GM18519 (cell line): ENCODE measurements around the gene OR6K6.

Experiments
- ATAC-seq: cut with Tn5 transposase; IDR thresholded peaks from one replicate; pipeline ENCODE4 v1.9.1; 2021; ENCODE audit warnings: mild to moderate bottlenecking, moderate library complexity; ENCODE audit not compliant: unreplicated experiment, low FRiP score

Gene OR6K6, protein sequence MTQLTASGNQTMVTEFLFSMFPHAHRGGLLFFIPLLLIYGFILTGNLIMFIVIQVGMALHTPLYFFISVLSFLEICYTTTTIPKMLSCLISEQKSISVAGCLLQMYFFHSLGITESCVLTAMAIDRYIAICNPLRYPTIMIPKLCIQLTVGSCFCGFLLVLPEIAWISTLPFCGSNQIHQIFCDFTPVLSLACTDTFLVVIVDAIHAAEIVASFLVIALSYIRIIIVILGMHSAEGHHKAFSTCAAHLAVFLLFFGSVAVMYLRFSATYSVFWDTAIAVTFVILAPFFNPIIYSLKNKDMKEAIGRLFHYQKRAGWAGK

DNA sequence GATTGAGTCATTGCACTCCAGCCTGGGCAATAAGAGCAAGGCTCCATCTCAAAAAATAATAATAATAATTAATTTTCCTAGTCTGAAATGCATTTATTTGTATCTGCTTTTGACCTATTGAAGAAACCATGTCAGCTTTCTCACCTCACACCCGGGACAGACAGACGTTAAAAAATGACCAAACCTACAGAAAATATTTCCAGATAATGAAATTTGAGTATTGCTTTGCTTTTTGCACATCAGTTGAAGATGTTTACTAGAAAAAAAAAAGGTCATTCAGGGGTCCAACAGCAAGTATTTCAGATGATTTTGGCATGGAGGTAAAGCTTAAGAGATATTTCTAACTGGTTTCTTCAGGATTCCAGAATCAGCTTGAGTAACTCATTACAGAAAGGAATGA lies at the start of gene OR6K6:
Gene OR6K6 (plus strand): TSS at position 301 of the 400 bp plus-strand sequence. CDS start 168 bp downstream, outside the sequence.
- no peak for ATAC-seq

DNA sequence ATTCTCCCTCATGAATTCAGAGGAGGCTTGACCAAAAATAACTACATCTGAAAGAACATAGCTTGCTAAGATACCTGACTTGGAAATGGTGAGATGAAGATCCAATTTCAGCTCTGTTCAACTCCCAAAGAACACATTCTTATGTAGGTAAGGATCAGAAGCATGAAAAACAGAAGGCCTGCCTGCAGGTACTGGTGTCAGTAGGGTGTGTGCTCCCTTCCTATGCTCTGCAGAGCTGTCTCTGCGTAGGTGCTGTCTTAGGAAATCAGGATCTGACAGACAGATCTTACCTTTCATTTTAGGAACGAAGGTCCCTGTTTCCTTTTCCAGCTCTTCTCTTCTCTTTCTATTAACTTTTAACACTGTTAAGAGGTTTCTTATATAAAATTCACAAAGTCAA lies 48.4 kb upstream of the OR6K6 start:
- no peak for ATAC-seq

DNA sequence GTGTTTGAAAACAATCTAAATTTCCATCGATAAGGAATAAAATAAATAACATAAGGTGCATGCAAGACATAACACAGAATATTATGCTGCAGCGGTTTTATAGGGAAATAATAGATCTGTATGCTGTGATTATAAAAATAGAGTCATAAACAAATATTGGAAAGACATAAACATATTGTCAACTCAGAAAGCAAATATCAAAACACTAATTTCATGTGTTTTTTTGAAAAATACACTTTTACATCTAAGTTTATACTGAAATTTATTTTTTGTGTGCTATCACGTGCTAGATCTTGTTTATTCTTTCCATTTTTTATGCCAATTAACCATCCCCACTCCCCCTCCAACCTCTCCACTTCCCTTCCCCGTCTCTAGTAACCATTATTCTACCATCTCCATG lies 43.4 kb upstream of the OR6K6 start:
- ATAC-seq, result no peak

DNA sequence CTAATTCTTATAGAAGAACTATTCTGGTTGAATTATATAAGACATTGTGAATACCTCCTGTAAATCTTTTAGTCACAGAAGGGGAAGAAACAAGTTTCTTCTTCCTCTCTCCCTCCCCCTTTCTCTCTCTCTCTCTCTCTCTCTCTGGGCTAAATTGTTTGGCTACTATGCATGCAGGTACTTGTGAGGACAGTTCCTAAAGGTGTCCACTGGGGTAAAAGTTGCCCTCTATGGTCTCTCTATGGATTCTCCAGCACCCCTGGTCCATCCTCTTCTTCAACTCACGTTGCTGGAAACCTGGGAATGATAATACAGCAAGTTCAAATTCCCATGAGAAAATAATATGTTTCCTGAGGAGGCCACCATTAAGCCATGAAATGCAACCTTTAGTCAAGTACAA lies 39.8 kb upstream of the OR6K6 start:
- no peak for ATAC-seq

DNA sequence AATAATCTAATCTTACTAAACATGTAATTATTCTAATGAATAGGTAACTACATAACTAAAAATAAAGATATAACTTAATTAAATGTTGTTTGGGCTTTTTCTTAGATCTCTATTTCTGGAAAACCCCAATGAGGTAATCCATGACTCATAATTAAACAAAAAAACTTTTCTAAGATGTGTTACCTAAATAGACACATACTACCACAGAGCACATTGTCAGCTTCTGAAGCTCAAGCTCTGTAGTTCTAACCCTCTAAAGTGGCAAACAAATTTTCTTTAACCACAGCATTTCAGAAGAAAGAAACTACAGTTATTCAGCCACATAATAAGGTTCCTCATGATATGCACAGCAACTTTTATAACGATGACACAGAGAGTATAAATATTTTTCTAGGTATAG lies 38.2 kb upstream of the OR6K6 start:
- ATAC-seq, result peak; percentile 91

DNA sequence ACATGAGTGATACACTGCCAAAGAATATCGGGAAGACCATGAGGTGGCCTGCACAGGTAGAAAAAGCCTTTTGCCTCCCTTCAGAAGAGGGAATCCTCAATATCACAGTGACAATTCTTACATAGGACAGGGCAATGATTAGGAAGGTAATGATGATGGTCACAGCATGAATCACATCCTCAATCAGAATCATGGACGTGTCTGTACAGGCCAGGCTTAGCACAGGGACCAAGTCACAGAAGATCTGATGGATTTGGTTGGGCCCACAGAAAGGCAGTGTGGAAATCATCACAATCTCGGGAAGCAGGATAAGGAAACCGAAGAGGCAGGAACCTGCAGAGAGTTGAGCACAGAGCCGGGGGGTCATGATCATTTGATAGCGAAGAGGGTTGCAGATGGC lies 37.2 kb upstream of the OR6K6 start:
- ATAC-seq, result no peak

DNA sequence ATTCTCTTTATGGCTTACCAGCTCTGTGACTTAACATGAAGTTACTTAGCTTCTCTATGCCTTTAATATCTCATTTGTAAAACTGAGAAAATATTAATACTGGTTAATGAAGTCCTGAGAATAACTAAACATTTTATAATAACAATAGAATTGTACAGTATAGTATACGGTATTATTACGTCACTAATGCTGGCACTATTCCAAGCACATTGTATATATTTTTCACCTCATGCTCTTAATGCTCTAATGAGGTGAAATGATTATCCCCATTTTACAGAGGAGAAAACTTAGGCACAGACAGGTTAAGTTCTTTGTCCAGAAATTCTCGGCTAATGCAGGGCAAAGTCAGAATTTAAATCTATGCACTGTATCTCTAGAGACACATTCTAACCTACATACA lies 34.9 kb upstream of the OR6K6 start:
- ATAC-seq, result no peak

DNA sequence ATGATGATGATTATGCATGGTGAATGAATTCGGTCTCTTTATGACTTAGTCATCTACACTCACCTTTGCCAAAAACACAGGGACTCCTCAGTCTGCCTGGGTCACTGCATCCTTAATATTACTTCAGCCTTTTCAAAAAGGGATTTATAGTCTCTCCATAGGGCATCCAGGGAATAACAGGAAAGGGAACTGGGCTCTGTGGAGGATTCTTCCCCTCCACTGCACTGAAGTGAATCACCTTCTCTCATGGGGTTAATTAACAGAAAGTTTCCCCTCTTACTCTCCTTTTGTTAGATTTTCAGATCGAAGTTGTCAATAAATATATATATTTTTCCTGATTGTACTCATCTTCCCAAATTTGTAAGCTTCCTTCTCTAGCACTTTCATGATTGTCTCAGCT lies 33.9 kb upstream of the OR6K6 start, which contains the start of gene OR6K3:
Gene OR6K3 (minus strand): TSS at position 101 of the 400 bp plus-strand sequence. CDS start 2,605 bp downstream, outside the sequence.
- ATAC-seq, result no peak

DNA sequence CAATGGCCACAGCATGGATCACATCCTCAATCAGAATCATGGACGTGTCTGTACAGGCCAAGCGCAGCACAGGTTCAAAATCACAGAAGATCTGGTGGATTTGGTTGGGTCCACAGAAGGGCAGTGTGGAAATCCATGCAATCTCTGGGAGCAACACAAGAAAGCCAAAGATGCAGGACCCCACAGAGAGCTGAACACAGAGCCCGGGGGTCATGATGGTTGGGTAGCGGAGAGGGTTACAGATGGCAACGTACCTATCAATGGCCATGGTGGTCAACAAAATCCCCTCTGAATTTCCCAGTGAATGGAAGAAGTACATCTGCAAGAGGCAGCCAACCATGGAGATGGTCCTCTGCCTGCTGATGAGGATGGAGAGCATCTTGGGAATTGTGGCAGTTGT lies 30.1 kb upstream of the OR6K6 start:
- ATAC-seq, result no peak

DNA sequence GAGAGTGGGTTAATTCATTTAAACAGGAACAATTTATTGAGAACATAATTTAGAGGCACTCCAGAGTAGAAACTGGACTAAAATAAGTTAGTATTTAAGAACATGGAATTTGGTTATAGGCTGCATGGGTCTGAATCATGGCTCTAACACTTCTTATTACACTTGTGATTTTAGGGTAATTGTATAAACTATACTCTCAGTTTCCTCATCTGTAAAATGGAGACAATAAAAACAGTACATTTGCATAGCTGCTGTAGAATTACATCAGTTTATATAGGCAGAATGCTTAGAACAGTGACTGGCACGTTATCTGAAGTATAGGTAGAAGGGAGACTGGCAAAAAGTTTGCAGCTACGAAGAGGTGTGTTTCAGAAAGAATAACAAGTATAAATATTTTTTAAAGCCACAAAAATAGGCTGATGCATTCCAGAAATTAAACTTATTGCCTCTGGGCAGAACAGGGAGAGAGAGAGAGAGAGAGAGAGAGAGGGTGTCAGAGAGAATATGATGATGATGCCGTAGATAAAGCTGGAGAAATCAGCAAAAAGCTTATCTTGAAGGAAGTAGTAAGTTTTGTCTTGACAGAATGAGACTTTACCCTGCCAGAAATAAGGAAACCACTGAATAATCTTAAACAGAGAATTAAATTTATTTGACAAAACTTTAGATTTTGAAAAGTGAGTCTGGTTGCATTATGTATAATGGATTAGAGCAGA lies 25.9 kb upstream of the OR6K6 start:
- no peak for ATAC-seq

DNA sequence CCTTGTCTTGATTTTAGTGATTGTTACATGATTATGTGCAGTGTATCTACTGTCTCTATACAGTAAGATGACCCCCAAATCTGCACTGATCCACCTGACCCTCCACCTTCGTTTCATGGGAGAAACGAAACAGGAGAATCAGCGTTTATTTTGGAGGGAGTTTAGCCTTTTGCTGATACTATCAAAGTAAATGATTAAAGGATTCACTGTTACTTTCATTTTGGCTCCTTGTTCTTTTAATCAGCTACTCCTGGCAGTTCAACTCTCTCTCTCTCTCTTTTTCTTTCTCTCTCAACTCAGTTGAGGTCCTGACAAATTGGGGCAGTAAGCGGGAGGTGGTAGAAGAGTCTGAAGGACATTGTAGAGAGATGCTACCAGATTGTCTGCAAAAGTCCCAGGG lies 24.1 kb upstream of the OR6K6 start:
- ATAC-seq, result no peak

DNA sequence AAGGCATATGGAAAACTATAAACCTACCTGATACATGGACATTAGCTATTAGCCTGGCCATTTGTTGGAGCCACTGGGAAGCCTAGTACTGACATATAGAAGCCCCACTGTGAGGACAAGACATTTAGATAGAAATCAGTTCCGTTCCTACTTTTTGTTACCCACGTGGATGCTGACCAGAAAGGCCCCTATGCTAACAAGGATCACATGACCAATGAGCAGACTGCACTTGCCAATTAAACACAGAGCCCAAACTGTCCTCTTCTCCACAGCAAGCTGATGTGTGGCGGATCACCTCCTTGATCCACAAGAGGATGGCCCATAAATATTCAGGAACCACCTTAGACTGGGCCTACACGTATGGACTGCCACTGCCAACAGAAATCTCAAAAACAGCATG lies 22.8 kb upstream of the OR6K6 start:
- ATAC-seq, result no peak

DNA sequence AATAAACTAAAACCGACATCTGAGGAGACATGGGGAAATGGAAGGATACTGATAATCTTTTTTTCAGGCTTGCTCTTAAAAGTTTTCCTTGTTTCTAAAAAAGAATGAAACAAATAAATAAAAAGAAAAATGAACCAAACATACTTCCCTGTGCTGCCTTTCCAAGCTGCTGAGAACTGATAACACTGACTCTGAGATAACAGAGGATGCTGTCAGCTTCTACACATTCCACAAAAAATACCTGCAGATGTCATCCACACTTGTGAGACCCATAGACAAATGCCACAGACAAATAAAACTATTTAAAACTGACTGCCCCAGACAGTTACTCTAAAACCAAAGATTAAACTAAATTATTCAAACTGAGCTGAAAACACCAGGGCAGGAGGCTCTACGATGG lies 22.0 kb upstream of the OR6K6 start:
- ATAC-seq, result no peak

DNA sequence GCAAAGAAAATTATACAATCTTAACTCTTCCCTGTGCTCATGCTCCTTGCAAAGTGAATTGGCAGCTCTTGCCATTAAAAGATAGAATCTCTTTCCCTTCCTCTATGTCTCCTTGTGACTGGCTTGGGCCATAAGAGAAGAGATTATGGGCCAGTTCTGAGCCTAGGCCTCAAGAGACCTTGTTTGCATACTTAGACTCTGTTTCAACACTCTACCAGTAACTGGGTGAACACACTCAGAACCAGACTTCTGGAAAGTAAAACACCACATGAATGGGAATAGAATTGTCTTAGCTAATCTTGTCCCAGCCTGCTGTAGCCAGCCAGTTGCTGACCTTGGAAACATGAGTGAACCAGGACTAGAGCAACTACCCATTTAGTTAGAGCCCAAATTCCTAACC lies 18.7 kb upstream of the OR6K6 start:
- no peak for ATAC-seq

DNA sequence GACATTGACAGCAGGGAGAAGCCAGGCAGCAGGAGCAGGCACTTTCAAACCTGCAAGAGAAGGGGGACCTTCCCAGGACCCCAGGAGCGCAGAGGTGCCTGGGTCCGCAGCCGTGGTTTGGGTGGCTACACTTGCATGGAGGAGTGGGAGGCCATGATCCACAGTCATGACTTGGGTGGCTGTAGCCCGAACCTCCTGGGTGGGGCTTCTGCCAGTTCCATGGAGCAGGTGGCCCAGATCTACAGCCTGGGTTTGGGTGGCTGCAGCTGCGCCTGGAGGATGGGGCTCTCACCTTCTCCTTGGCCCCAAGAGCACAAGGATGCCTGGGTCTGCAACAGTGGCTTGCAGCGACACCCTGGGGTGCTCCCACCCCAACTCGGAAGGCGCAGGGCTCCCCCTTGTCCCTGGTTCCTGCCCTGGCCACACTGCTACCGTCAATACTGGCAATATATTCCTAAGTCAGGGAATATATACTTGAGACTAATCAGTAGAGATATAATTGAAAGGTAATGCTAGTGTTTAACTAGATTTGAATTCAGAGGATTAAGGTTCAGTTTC lies 2.3 kb upstream of the OR6K6 start:
- no peak for ATAC-seq

DNA sequence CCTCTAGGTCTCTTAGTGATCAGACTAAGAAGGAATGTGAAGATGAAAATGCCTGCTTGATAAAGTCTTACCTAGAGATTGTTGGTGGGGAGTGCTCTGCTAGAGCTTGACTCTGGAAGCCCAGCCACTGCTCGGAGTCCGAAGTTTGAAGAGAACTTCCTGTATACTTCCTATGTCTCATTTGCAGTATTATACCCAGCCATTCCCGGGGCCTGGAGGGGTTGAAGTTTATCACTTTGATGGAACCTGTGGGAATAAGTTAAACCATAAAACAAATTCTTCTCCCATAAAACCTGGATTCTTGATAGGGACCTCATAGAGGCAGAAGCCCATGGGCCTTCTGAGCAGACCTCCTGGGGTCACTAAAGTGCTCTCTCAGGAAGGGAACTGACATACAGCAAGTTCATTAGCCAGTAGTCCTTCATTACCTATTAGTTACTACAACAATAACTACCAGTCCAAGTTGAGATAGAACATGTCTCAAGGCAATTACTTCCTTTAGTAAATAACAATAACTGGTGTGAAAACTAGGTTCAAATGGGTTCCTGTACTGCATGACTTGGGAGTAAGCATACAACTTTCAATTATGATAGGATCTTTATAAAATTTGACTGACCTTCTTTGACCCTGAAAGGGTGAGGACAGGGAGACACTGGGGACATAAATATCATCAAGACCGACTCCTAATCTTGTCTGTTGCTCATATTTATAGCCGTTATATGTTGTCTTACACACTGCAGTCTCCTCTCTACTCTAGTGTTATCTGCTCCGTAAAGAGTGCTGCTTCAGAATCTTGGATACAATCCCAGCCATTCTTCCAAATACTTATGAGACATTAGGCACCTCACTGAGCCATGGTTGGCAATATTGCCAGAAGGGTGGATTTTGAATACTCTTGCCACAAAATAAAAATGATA lies 17.7 kb downstream of the OR6K6 start, which contains the start of gene OR6N1:
Gene OR6N1 (minus strand): TSS at position 246 of the 917 bp plus-strand sequence. CDS start 5,513 bp downstream, outside the sequence.
- no peak for ATAC-seq

DNA sequence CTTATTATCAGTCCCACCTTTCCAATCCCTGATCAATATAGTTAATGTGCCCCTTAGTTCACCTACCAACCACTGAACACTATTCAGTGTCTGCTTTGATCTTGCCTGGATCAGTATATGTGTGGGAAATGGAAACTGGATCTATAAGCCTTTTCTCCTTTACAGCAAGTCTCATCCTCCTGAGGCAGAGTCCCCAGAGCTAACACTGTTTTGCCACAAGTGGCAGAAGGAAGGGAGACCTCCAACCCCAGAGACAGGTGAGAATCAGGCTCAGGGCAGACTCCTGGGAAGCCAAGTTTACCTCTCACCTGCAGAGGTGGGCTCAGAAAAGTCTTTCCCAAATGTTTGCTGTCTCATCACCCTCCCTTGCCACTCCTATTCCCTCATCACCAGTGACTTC lies 26.6 kb downstream of the OR6K6 start, which contains the start of gene OR6N2:
Gene OR6N2 (minus strand): TSS at position 101 of the 400 bp plus-strand sequence. CDS start 3,569 bp downstream, outside the sequence.
- no peak for ATAC-seq

DNA sequence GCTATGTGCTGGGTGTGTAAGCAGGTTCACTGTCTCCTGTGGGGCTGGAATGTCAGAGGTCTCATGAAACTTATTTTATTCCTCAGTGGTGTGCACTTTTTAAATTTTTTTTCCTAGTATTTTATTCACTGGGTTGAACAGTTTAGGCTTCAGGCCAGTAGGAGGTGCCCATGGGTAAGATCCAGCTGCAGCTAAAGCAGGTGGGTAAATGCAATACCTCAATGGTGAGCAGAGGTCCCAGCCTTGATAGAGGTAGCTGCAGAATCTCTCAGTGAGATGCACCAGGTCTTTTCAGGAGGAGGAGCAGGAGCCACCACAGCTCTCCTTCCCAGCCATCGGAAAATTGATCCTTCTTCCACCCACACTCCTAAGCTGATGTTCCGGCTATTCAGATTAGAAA lies 39.1 kb downstream of the OR6K6 start:
- no peak for ATAC-seq

DNA sequence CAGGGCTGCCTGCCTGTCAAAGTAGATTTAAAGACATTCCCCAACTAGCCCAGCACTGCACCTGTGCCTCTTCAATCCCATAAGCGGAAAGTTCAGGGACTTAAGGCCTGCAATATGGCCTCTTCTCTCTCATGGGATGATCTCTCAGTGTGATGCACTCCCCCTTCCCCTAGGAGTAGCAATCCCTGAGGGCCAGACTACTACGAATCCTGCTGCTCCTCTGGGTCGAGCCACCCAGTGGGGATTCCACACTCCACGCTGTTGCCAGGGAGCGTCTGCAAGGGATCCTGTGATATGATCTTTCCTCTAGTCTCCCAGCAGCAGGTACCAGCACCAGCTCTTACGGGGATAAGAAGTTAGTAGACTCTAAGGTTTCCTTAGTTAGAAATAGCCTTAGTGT lies 39.7 kb downstream of the OR6K6 start:
- no peak for ATAC-seq

DNA sequence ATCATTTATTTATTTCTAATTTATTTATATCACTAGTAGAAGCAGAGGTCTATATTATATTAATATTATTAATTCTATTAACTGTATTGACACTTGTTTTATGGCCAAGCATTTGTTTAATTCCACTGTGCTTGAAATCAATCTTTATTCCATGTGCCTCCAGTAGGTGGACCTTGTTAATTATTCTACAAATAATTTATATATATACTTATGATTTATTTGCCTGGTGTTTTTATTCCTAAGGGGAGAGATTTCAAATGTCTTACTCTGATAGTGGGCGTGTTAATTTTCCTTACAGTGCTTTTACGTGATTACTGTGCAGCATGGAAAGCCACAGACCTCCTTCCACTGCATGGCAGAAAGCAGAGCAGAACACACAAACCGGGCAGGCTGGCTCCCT lies 44.0 kb downstream of the OR6K6 start:
- ATAC-seq, result no peak
